HEK293 (cell line): ENCODE results near the gene DIO3.

Source experiments
- CTCF ChIA-PET: fragments of 350-600 bp; formaldehyde crosslinking; extraction: SDS; loops from one replicate; lab custom pipeline; 2021; ENCODE audit warnings: antibody characterized with exemption; lab: Yijun Ruan, JAX
- POLR2A ChIA-PET: fragments of 300-600 bp; formaldehyde crosslinking; extraction: SDS; loops from one replicate; lab custom pipeline; 2020; ENCODE audit warnings: antibody characterized with exemption, inconsistent platforms; lab: Yijun Ruan, JAX
- H3K27ac ChIP-seq: fragments of 200-500 bp; sonication (Bioruptor generic); 2 replicates; pipeline ENCODE4 v1.5.1; 2014; ENCODE audit warnings: low read depth, low read length, control low read depth, inconsistent platforms; ENCODE audit errors: extremely low read depth
- H3K36me3 ChIP-seq, 2 experiments: fragments of 200-500 bp in 1 of 2; sonication (Bioruptor generic) in 1 of 2; 1 replicate in 1 of 2; 2 replicates in 1 of 2; pipeline ENCODE4 v1.5.1; 2014 to 2017; ENCODE audit warnings: inconsistent platforms in 2 of 2, low read length in 2 of 2; ENCODE audit not compliant: control insufficient read depth in 2 of 2, insufficient read depth in 1 of 2
- H3K4me1 ChIP-seq: fragments of 200-500 bp; sonication (Bioruptor generic); 2 replicates; pipeline ENCODE4 v1.5.1; 2014; ENCODE audit warnings: mild to moderate bottlenecking, low read length, inconsistent platforms; ENCODE audit not compliant: control insufficient read depth, insufficient read depth
- H3K4me3 ChIP-seq: 2 replicates; pipeline ENCODE4 v1.5.1; 2011; ENCODE audit warnings: low read depth, mild to moderate bottlenecking, control low read depth, low read length, moderate library complexity
- H3K9me3 ChIP-seq: fragments of 200-500 bp; sonication (Bioruptor generic); 2 replicates; pipeline ENCODE4 v1.5.1; 2014; ENCODE audit warnings: low read depth, low read length, inconsistent platforms; ENCODE audit not compliant: control insufficient read depth, insufficient read depth
- KLF1 ChIP-seq: fragments of 450-650 bp; formaldehyde crosslinking; IDR thresholded peaks from 2 replicates; pipeline ENCODE4 v1.5.1; 2016; ENCODE audit warnings: missing biosample characterization, missing genetic modification characterization
- PRDM10 ChIP-seq: fragments of 450-650 bp; formaldehyde crosslinking; IDR thresholded peaks from 2 replicates; pipeline ENCODE4 v1.5.1; 2016; ENCODE audit warnings: missing biosample characterization, missing genetic modification characterization
- SCRT1 ChIP-seq: fragments of 450-650 bp; formaldehyde crosslinking; IDR thresholded peaks from 2 replicates; pipeline ENCODE4 v1.5.1; 2016; ENCODE audit warnings: missing biosample characterization, missing genetic modification characterization, borderline replicate concordance
- SETDB1 ChIP-seq: IDR thresholded peaks from one replicate; pipeline ENCODE4 v1.6.1; 2017; ENCODE audit warnings: mild to moderate bottlenecking, low read length, moderate library complexity, mixed read lengths; ENCODE audit not compliant: insufficient read length
- SP2 ChIP-seq: fragments of 450-650 bp; formaldehyde crosslinking; IDR thresholded peaks from 2 replicates; pipeline ENCODE4 v1.5.1; 2016; ENCODE audit warnings: missing biosample characterization, missing genetic modification characterization
- SP7 ChIP-seq: fragments of 450-650 bp; formaldehyde crosslinking; IDR thresholded peaks from 2 replicates; pipeline ENCODE4 v1.5.1; 2016; ENCODE audit warnings: missing biosample characterization, missing genetic modification characterization
- TSHZ1 ChIP-seq: fragments of 450-650 bp; formaldehyde crosslinking; IDR thresholded peaks from 2 replicates; pipeline ENCODE4 v1.5.1; 2016; ENCODE audit warnings: missing biosample characterization, missing genetic modification characterization, borderline replicate concordance
- ZBTB11 ChIP-seq: fragments of 450-650 bp; formaldehyde crosslinking; conservative IDR thresholded peaks from 2 replicates; pipeline ENCODE4 v1.5.1; 2016; ENCODE audit warnings: low read depth, missing biosample characterization, missing genetic modification characterization
- ZBTB20 ChIP-seq: fragments of 450-650 bp; formaldehyde crosslinking; IDR thresholded peaks from 2 replicates; pipeline ENCODE4 v1.5.1; 2016; ENCODE audit warnings: missing biosample characterization, missing genetic modification characterization
- ZNF146 ChIP-seq: fragments of 450-650 bp; formaldehyde crosslinking; IDR thresholded peaks from 2 replicates; pipeline ENCODE4 v1.5.1; 2016; ENCODE audit warnings: missing biosample characterization, missing genetic modification characterization
- ZNF169 ChIP-seq: fragments of 450-650 bp; formaldehyde crosslinking; IDR thresholded peaks from 2 replicates; pipeline ENCODE4 v1.5.1; 2016; ENCODE audit warnings: missing biosample characterization, missing genetic modification characterization
- ZNF518A ChIP-seq: fragments of 450-650 bp; formaldehyde crosslinking; conservative IDR thresholded peaks from 2 replicates; pipeline ENCODE4 v1.5.1; 2016; ENCODE audit warnings: low read depth, missing biosample characterization, missing genetic modification characterization
- ZNF548 ChIP-seq: fragments of 450-650 bp; formaldehyde crosslinking; IDR thresholded peaks from 2 replicates; pipeline ENCODE4 v1.5.1; 2016; ENCODE audit warnings: missing biosample characterization, missing genetic modification characterization
- ZNF707 ChIP-seq: fragments of 450-650 bp; formaldehyde crosslinking; IDR thresholded peaks from 2 replicates; pipeline ENCODE4 v1.5.1; 2016; ENCODE audit warnings: missing biosample characterization, missing genetic modification characterization
- ZSCAN4 ChIP-seq: fragments of 450-650 bp; formaldehyde crosslinking; IDR thresholded peaks from 2 replicates; pipeline ENCODE4 v1.5.1; 2017; ENCODE audit warnings: missing biosample characterization, missing genetic modification characterization
- ZXDB ChIP-seq: fragments of 450-650 bp; formaldehyde crosslinking; IDR thresholded peaks from 2 replicates; pipeline ENCODE4 v1.5.1; 2016; ENCODE audit warnings: missing biosample characterization, missing genetic modification characterization

The DIO3 gene

GRCh38 chr14:101563352-101563653 lies 2.0 kb downstream of the DIO3 start:
- Histone ChIP-seq H3K9me3 (no peaks in the 10 kb centered on the region), H3K36me3 (no peaks in the 10 kb centered on the region), H3K4me3 (peak overlapping the region; percentile 13), H3K4me1 (no peaks in the 10 kb centered on the region; the same call in 1 of the 2 replicates), H3K27ac (no peak overlapping the region)
- CTCF ChIA-PET: interaction anchor here (0.6 kb wide), 2 partner anchors 86 to 364 kb away, joined by 4 to 5 read pairs; no protein-coding TSS in a partner anchor
- no peak for TF ChIP-seq ZBTB20 (tag by site-specific recombination)
- no peak for TF ChIP-seq KLF1
- no peak for TF ChIP-seq ZNF518A (tag by site-specific recombination)
- no peak for TF ChIP-seq SETDB1
- TF ChIP-seq ZNF146 (tag by site-specific recombination): no peak
- TF ChIP-seq ZNF548 (tag by site-specific recombination): no peak
- TF ChIP-seq ZSCAN4 (tag by site-specific recombination): no peak
- POLR2A ChIA-PET: no interaction called here

GRCh38 chr14:101563654-101564443 lies 2.6 kb downstream of the DIO3 start:
- H3K9me3 ChIP-seq: no peaks in the 10 kb centered on the region
- no peak overlapping the region for H3K27ac ChIP-seq
- ChIA-PET CTCF (interaction anchor here (0.5 to 0.6 kb wide), 2 partner anchors 87 to 1098 kb away, joined by 4 to 7 read pairs; no protein-coding TSS in a partner anchor), POLR2A (no interaction called here)
- H3K4me1 ChIP-seq: no peaks in the 10 kb centered on the region; the same call in 1 of the 2 replicates
- no peaks in the 10 kb centered on the region for H3K36me3 ChIP-seq
- peak overlapping the region; percentile 13 for H3K4me3 ChIP-seq
- peak; percentile 67 for TF ChIP-seq PRDM10 (tag by site-specific recombination)
- peak; percentile 53 for TF ChIP-seq SP2 (tag by site-specific recombination)
- no peak for TF ChIP-seq KLF1
- TF ChIP-seq SCRT1 (tag by site-specific recombination): no peak
- no peak for TF ChIP-seq SP7 (tag by site-specific recombination)
- no peak for TF ChIP-seq ZNF169 (tag by site-specific recombination)
- no peak for TF ChIP-seq TSHZ1 (tag by site-specific recombination)
- no peak for TF ChIP-seq ZBTB11 (tag by site-specific recombination)
- no peak for TF ChIP-seq ZXDB
- no peak for TF ChIP-seq ZNF707 (tag by site-specific recombination)
